Measurements from ENCODE around the gene CHST9. TPM values are rescaled to one million over a fixed set of nuclear protein-coding genes. Genes with fewer than 3 reads are reported as not detected.

The CHST9 gene
- total and polyA plus RNA-seq, 10 of the 15 experiments (the other 5 are each of a cell fraction or from before 2014, with no cell fraction given), result 0.34 TPM; not detected in 9

DNA sequence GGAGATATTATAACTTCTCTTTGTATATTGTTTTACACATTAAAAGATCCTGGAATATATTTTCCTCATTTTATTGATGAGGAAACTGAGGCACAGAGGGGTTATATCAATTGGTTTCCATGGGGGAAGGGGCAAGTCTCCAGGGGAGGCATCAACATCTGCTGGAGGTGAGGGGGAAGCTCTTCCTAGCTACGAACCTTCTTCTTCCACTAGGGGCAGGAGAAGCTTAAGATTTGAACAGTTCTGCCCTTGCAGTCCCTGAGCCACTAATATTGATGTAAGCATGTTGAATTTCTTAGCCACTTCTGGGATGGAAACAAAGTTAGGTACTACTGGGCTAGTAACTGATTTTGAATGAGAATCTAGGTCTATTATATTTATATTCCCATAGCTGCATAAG lies 179.5 kb downstream of the CHST9 start:
- Histone ChIP-seq H4K20me1 (ENCODE audit: control insufficient read depth, insufficient read depth) (no peaks in the 10 kb centered on the region), H3K4me3 (no peak overlapping the region), H3K4me1 (ENCODE audit: control insufficient read depth, insufficient read depth, low read length) (no peaks in the 10 kb centered on the region), H3K27ac (ENCODE audit: control insufficient read depth, insufficient read depth) (no peak overlapping the region), H3K9ac (ENCODE audit: control insufficient read depth, insufficient read depth, low read length) (no peak overlapping the region), H3K9me3 (replicated peaks; ENCODE audit: control insufficient read depth, insufficient read depth, low read length) (no peaks in the 10 kb centered on the region), H3K4me2 (ENCODE audit: control insufficient read depth, insufficient read depth) (no peak overlapping the region), H3K79me2 (ENCODE audit: control insufficient read depth, insufficient read depth, low read length) (no peaks in the 10 kb centered on the region), H3K36me3 (ENCODE audit: control insufficient read depth in 2 of 2, insufficient read depth in 2 of 2, low read length in 1 of 2) (no peaks in the 10 kb centered on the region), H3K27me3 (replicated peaks in 1 of 2; ENCODE audit: control insufficient read depth in 2 of 2, insufficient read depth in 2 of 2, low read length in 1 of 2) (0 out of 4 replicates have a peak, but pooled peaks cover 0 to 2% of the 10 kb centered on the region in 2 experiments), H2AFZ (ENCODE audit: control insufficient read depth, low read depth, low read length) (no peak overlapping the region)
- BruUV-seq (replicated peaks), result no TSS peak
- DNase-seq (ENCODE audit: low read depth, low spot score) (no peak), ATAC-seq (peak; percentile 88), FAIRE-seq (no peak)
- ChIA-PET RAD21 (ENCODE audit: unreplicated experiment) (interaction anchor here (0.7 to 1.8 kb wide), 10 partner anchors 21 to 1182 kb away, joined by 3 to 7 read pairs (median 3); no protein-coding TSS in a partner anchor), CTCF (interaction anchor here (0.6 to 2.2 kb wide), 21 partner anchors 10 to 622 kb away, joined by 3 to 15 read pairs (median 3); no protein-coding TSS in a partner anchor), SMC1A (ENCODE audit: uncharacterized antibody, unreplicated experiment) (interaction anchor here (0.5 to 1.7 kb wide), 11 partner anchors 16 to 619 kb away, joined by 3 to 8 read pairs (median 3); no protein-coding TSS in a partner anchor), POLR2A (no interaction called here)
- WGBS (ENCODE audit: insufficient coverage, insufficient replicate concordance, low lambda C conversion rate, missing lambda C conversion rate), result 0% methylated on average over 1 of the region's 1 CpG
- in situ Hi-C loops (cut with MboI) (loop anchor here (5.0 kb wide), 2 partner anchors 203 to 592 kb away; no protein-coding TSS in a partner anchor), intact Hi-C loops (cut with micrococcal nuclease; ENCODE audit: unreplicated experiment) (loop anchor here (2.0 to 10.0 kb wide), 4 partner anchors 201 to 701 kb away; no protein-coding TSS in a partner anchor)
- TF ChIP-seq, protein P1, sequence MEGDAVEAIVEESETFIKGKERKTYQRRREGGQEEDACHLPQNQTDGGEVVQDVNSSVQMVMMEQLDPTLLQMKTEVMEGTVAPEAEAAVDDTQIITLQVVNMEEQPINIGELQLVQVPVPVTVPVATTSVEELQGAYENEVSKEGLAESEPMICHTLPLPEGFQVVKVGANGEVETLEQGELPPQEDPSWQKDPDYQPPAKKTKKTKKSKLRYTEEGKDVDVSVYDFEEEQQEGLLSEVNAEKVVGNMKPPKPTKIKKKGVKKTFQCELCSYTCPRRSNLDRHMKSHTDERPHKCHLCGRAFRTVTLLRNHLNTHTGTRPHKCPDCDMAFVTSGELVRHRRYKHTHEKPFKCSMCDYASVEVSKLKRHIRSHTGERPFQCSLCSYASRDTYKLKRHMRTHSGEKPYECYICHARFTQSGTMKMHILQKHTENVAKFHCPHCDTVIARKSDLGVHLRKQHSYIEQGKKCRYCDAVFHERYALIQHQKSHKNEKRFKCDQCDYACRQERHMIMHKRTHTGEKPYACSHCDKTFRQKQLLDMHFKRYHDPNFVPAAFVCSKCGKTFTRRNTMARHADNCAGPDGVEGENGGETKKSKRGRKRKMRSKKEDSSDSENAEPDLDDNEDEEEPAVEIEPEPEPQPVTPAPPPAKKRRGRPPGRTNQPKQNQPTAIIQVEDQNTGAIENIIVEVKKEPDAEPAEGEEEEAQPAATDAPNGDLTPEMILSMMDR (IDR thresholded peaks at IDR 0.05 in 2 of 3, conservative IDR thresholded peaks at IDR 0.05 in 1 of 3; ENCODE audit: control insufficient read depth in 2 of 3, extremely low read depth in 1 of 3, insufficient read depth in 1 of 3, low read depth in 3 of 3, low read length in 3 of 3), result peak; percentile 38 to 58 (median 54); a peak in 5 of 6 replicates
- TF ChIP-seq, protein P2, sequence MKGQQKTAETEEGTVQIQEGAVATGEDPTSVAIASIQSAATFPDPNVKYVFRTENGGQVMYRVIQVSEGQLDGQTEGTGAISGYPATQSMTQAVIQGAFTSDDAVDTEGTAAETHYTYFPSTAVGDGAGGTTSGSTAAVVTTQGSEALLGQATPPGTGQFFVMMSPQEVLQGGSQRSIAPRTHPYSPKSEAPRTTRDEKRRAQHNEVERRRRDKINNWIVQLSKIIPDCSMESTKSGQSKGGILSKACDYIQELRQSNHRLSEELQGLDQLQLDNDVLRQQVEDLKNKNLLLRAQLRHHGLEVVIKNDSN (IDR thresholded peaks at IDR 0.05; ENCODE audit: borderline replicate concordance, extremely low read length, insufficient read depth, low read depth, low read length), result no peak
- peak; percentile 59 for TF ChIP-seq RAD21 (IDR thresholded peaks at IDR 0.05; ENCODE audit: insufficient read depth, low read depth, low read length)
- peak; percentile 19; the same call in 1 of the 2 replicates for TF ChIP-seq SMC3 (IDR thresholded peaks at IDR 0.05; ENCODE audit: borderline replicate concordance, low read length)
- TF ChIP-seq PAX8 (IDR thresholded peaks at IDR 0.05), result no peak
- TF ChIP-seq, protein P3, sequence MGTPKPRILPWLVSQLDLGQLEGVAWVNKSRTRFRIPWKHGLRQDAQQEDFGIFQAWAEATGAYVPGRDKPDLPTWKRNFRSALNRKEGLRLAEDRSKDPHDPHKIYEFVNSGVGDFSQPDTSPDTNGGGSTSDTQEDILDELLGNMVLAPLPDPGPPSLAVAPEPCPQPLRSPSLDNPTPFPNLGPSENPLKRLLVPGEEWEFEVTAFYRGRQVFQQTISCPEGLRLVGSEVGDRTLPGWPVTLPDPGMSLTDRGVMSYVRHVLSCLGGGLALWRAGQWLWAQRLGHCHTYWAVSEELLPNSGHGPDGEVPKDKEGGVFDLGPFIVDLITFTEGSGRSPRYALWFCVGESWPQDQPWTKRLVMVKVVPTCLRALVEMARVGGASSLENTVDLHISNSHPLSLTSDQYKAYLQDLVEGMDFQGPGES (IDR thresholded peaks at IDR 0.05), result no peak
- TF ChIP-seq, protein P4, sequence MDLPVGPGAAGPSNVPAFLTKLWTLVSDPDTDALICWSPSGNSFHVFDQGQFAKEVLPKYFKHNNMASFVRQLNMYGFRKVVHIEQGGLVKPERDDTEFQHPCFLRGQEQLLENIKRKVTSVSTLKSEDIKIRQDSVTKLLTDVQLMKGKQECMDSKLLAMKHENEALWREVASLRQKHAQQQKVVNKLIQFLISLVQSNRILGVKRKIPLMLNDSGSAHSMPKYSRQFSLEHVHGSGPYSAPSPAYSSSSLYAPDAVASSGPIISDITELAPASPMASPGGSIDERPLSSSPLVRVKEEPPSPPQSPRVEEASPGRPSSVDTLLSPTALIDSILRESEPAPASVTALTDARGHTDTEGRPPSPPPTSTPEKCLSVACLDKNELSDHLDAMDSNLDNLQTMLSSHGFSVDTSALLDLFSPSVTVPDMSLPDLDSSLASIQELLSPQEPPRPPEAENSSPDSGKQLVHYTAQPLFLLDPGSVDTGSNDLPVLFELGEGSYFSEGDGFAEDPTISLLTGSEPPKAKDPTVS (IDR thresholded peaks at IDR 0.05; ENCODE audit: low read depth, low read length), result no peak
- TF ChIP-seq ZNF384 (IDR thresholded peaks at IDR 0.05; ENCODE audit: borderline replicate concordance, low read depth, low read length), result no peak
- TF ChIP-seq JUND (IDR thresholded peaks at IDR 0.05; ENCODE audit: low read depth, low read length), result no peak
- TF ChIP-seq POLR2A (IDR thresholded peaks at IDR 0.05; ENCODE audit: low read depth, low read length), result no peak
- no peak for TF ChIP-seq SREBF1 (IDR thresholded peaks at IDR 0.05; ENCODE audit: low read length)
- TF ChIP-seq, protein P5, sequence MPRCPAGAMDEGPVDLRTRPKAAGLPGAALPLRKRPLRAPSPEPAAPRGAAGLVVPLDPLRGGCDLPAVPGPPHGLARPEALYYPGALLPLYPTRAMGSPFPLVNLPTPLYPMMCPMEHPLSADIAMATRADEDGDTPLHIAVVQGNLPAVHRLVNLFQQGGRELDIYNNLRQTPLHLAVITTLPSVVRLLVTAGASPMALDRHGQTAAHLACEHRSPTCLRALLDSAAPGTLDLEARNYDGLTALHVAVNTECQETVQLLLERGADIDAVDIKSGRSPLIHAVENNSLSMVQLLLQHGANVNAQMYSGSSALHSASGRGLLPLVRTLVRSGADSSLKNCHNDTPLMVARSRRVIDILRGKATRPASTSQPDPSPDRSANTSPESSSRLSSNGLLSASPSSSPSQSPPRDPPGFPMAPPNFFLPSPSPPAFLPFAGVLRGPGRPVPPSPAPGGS (IDR thresholded peaks at IDR 0.05; ENCODE audit: borderline replicate concordance, insufficient read depth, low read depth, low read length, poor library complexity, severe bottlenecking), result no peak

All from GM12878 (cell line).